HCT116 (cell line): ENCODE measurements around the gene VWA7.

ENCODE experiments used
- EGR1 ChIP-seq: IDR thresholded peaks from 2 replicates; pipeline ENCODE4 v1.6.1; 2012; ENCODE audit warnings: low read depth
- ELF1 ChIP-seq: IDR thresholded peaks from 2 replicates; pipeline ENCODE4 v1.6.1; 2012; ENCODE audit warnings: low read depth, borderline replicate concordance
- EZH2 ChIP-seq: fragments of 200-600 bp; sonication (generic); IDR thresholded peaks from 2 replicates; pipeline ENCODE4 v1.6.1; 2017; ENCODE audit warnings: antibody characterized with exemption, mixed run types
- EZH2phosphoT487 ChIP-seq: fragments of 200-600 bp; IDR thresholded peaks from 2 replicates; pipeline ENCODE4 v1.6.1; 2018; ENCODE audit warnings: antibody characterized with exemption, borderline replicate concordance
- FOSL1 ChIP-seq: IDR thresholded peaks from 2 replicates; pipeline ENCODE4 v1.6.1; 2012; ENCODE audit warnings: low read depth
- POLR2A ChIP-seq: IDR thresholded peaks from 2 replicates; pipeline ENCODE4 v1.7.0; 2011; ENCODE audit warnings: borderline replicate concordance; ENCODE audit not compliant: insufficient read depth, insufficient read length; ENCODE audit errors: extremely low read depth
- POLR2AphosphoS5 ChIP-seq: IDR thresholded peaks from 2 replicates; pipeline ENCODE4 v1.6.1; 2011; ENCODE audit warnings: mild to moderate bottlenecking, low read depth, low read length, moderate library complexity
- RAD21 ChIP-seq: IDR thresholded peaks from 2 replicates; pipeline ENCODE4 v1.6.1; 2012; ENCODE audit warnings: low read depth, mild to moderate bottlenecking
- SP1 ChIP-seq: IDR thresholded peaks from 2 replicates; pipeline ENCODE4 v1.6.1; 2012; ENCODE audit warnings: low read depth
- YY1 ChIP-seq: IDR thresholded peaks from 2 replicates; pipeline ENCODE4 v1.6.1; 2011; ENCODE audit warnings: low read length, low read depth, moderate library complexity, mild to moderate bottlenecking; ENCODE audit not compliant: insufficient replicate concordance; ENCODE audit errors: extremely low read depth
- ZFX ChIP-seq: fragments of 450-650 bp; IDR thresholded peaks from 2 replicates; pipeline ENCODE4 v1.6.1; 2017
- TF ChIP-seq, protein P1 (sequence below), 3 experiments: fragments of 200-600 bp in 1 of 3; sonication (generic) in 1 of 3; IDR thresholded peaks in 2 of 3; conservative IDR thresholded peaks in 1 of 3; 2 replicates each; pipeline ENCODE4 v1.5.1; 2012 to 2017; ENCODE audit warnings: low read depth in 2 of 3, low read length in 2 of 3, antibody characterized with exemption in 1 of 3, borderline replicate concordance in 1 of 3, control low read depth in 1 of 3, mild to moderate bottlenecking in 1 of 3, mixed read lengths in 1 of 3, mixed run types in 1 of 3, moderate library complexity in 1 of 3; ENCODE audit not compliant: insufficient read depth in 1 of 3
- TF ChIP-seq, protein P2 (sequence below): IDR thresholded peaks from 2 replicates; pipeline ENCODE4 v1.6.1; 2012
- TF ChIP-seq, protein P3 (sequence below): IDR thresholded peaks from 2 replicates; pipeline ENCODE4 v1.6.1; 2012; ENCODE audit warnings: low read depth

DNA sequence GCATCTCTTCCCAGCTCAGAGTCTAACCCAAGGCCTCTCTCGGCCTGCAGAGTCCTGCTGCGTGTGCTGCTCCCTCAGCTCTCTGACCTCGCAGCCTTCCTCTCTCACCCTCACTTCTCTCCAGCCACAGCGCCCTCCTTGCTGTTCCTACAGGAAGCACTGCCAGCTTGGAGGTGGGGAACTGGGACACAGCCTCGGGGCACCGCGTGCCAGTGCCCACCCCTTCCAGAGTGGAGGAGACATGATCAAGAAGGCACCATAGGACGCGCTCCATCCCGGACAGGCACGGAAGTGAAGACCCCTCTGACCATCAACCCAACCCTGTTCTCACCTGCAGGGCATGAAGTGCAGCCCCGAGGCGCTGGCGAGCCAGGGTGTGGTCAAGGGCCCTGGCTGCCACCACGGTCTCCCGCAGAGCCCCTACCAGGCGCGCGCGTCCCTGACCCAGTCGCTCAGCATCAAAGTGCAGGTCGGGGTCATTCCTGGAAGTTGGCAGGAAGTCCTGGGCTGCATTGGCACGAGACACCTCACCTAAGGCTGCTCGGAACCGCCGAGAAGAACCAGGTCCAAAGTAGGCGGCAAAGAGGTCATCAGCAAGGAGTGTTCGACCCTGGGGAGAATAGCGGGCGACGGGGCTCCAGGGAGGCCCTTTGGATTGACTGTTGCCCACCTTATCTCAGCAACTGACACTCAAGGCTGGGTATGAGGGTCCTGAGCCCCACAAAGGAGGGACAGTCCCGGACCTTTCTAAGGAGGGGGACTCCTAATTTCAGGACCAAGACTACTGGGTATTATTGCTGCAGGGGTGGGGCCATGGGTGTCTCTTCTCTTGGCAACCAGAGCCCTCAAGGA, 1.3 kb downstream of the VWA7 start:
- TF ChIP-seq, protein P1, sequence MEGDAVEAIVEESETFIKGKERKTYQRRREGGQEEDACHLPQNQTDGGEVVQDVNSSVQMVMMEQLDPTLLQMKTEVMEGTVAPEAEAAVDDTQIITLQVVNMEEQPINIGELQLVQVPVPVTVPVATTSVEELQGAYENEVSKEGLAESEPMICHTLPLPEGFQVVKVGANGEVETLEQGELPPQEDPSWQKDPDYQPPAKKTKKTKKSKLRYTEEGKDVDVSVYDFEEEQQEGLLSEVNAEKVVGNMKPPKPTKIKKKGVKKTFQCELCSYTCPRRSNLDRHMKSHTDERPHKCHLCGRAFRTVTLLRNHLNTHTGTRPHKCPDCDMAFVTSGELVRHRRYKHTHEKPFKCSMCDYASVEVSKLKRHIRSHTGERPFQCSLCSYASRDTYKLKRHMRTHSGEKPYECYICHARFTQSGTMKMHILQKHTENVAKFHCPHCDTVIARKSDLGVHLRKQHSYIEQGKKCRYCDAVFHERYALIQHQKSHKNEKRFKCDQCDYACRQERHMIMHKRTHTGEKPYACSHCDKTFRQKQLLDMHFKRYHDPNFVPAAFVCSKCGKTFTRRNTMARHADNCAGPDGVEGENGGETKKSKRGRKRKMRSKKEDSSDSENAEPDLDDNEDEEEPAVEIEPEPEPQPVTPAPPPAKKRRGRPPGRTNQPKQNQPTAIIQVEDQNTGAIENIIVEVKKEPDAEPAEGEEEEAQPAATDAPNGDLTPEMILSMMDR (IDR thresholded peaks at IDR 0.05 in 2 of 3, conservative IDR thresholded peaks at IDR 0.05 in 1 of 3; ENCODE audit: borderline replicate concordance in 1 of 3, insufficient read depth in 1 of 3, low read depth in 2 of 3, low read length in 2 of 3) = no peak
- TF ChIP-seq EZH2 (no peak), YY1 (no peak), RAD21 (no peak), SP1 (no peak), POLR2AphosphoS5 (no peak), EZH2phosphoT487 (no peak), ELF1 (no peak), ZFX (no peak), EGR1 (no peak), POLR2A (no peak), FOSL1 (no peak)
- TF ChIP-seq, protein P2, sequence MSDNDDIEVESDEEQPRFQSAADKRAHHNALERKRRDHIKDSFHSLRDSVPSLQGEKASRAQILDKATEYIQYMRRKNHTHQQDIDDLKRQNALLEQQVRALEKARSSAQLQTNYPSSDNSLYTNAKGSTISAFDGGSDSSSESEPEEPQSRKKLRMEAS = no peak
- TF ChIP-seq, protein P3, sequence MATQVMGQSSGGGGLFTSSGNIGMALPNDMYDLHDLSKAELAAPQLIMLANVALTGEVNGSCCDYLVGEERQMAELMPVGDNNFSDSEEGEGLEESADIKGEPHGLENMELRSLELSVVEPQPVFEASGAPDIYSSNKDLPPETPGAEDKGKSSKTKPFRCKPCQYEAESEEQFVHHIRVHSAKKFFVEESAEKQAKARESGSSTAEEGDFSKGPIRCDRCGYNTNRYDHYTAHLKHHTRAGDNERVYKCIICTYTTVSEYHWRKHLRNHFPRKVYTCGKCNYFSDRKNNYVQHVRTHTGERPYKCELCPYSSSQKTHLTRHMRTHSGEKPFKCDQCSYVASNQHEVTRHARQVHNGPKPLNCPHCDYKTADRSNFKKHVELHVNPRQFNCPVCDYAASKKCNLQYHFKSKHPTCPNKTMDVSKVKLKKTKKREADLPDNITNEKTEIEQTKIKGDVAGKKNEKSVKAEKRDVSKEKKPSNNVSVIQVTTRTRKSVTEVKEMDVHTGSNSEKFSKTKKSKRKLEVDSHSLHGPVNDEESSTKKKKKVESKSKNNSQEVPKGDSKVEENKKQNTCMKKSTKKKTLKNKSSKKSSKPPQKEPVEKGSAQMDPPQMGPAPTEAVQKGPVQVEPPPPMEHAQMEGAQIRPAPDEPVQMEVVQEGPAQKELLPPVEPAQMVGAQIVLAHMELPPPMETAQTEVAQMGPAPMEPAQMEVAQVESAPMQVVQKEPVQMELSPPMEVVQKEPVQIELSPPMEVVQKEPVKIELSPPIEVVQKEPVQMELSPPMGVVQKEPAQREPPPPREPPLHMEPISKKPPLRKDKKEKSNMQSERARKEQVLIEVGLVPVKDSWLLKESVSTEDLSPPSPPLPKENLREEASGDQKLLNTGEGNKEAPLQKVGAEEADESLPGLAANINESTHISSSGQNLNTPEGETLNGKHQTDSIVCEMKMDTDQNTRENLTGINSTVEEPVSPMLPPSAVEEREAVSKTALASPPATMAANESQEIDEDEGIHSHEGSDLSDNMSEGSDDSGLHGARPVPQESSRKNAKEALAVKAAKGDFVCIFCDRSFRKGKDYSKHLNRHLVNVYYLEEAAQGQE = no peak
